Adrenal gland (tissue), 5 donors: ENCODE results near the gene CHD1L.

Source experiments
- POLR2A ChIP-seq, 2 donors: fragments of 450-650 bp; IDR thresholded peaks; one replicate each; pipeline ENCODE4 v1.6.1; 2017; ENCODE audit warnings: antibody characterized with exemption in 2 of 2, mild to moderate bottlenecking in 2 of 2, moderate library complexity in 1 of 2
- TF ChIP-seq, protein P1 (sequence below), 6 experiments: fragments of 450-650 bp in 4 of 6; fragments of 200-600 bp in 2 of 6; sonication (generic) in 1 of 6; IDR thresholded peaks; 1 replicate in 5 of 6; 2 replicates in 1 of 6; pipeline versions ENCODE4 v1.5.1 to v1.8.0; 2016 to 2021; ENCODE audit warnings: antibody characterized with exemption in 6 of 6, mild to moderate bottlenecking in 2 of 6, moderate library complexity in 1 of 6
- donor health status: DM: no; HTN: no; CAD: no.

DNA sequence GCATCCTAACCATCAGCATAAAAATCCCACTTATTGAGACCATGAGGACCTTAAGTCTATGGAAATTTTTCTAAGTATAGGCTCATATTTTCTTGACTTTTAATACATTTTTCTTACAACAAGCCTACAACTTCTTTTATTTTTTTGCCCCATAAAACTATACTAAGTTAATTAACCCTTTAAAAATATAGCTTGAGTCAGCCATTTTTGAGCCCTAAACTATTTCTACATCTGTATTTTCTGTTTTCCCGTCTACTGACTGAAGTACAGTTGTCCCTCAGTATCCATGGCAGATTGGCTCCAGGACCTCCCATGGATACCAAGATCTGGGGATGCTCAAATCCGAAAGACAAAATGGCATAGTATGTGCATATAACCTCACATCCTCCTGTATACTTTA lies 55.0 kb downstream of the CHD1L start:
- TF ChIP-seq, protein P1, sequence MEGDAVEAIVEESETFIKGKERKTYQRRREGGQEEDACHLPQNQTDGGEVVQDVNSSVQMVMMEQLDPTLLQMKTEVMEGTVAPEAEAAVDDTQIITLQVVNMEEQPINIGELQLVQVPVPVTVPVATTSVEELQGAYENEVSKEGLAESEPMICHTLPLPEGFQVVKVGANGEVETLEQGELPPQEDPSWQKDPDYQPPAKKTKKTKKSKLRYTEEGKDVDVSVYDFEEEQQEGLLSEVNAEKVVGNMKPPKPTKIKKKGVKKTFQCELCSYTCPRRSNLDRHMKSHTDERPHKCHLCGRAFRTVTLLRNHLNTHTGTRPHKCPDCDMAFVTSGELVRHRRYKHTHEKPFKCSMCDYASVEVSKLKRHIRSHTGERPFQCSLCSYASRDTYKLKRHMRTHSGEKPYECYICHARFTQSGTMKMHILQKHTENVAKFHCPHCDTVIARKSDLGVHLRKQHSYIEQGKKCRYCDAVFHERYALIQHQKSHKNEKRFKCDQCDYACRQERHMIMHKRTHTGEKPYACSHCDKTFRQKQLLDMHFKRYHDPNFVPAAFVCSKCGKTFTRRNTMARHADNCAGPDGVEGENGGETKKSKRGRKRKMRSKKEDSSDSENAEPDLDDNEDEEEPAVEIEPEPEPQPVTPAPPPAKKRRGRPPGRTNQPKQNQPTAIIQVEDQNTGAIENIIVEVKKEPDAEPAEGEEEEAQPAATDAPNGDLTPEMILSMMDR (IDR thresholded peaks at IDR 0.05): no peak
- no peak for TF ChIP-seq POLR2A (IDR thresholded peaks at IDR 0.05)
